Keratinocyte (primary cell): ENCODE measurements around the gene SMIM26. TPM values are rescaled to one million over a fixed set of nuclear protein-coding genes. Genes with fewer than 3 reads are reported as not detected.

Source experiments
- DNase-seq: peaks from one replicate; pipeline ENCODE4 v3.0.0-alpha.2; 2011; ENCODE audit warnings: low read depth, missing footprints, low spot score
- FAIRE-seq: peaks from 2 replicates; lab custom pipeline; 2011; peaks lifted over from hg19 to GRCh38; lab: Jason Lieb, UNC
- H2AFZ ChIP-seq: 2 replicates; pipeline ENCODE4 v1.6.0; 2012; ENCODE audit warnings: low read length, control low read depth, inconsistent platforms; ENCODE audit not compliant: control insufficient read depth
- H3K27ac ChIP-seq: 2 replicates; pipeline ENCODE4 v1.5.1; 2011; ENCODE audit warnings: low read length; ENCODE audit not compliant: control insufficient read depth, insufficient read depth
- H3K27me3 ChIP-seq: 3 replicates; pipeline ENCODE4 v1.6.0; 2011; ENCODE audit warnings: low read length; ENCODE audit not compliant: control insufficient read depth, insufficient read depth; ENCODE audit errors: extremely low read depth
- H3K36me3 ChIP-seq, 2 experiments: 2 replicates in 1 of 2; 3 replicates in 1 of 2; pipeline ENCODE4 v1.5.1; 2011; ENCODE audit warnings: low read length in 2 of 2, mild to moderate bottlenecking in 1 of 2; ENCODE audit not compliant: control insufficient read depth in 2 of 2, insufficient read depth in 2 of 2; ENCODE audit errors: extremely low read depth in 1 of 2
- H3K4me1 ChIP-seq: 3 replicates; pipeline ENCODE4 v1.5.1; 2011; ENCODE audit warnings: low read length; ENCODE audit not compliant: control insufficient read depth, insufficient read depth; ENCODE audit errors: extremely low read depth
- H3K4me2 ChIP-seq: 3 replicates; pipeline ENCODE4 v1.6.0; 2011; ENCODE audit warnings: low read depth, low read length; ENCODE audit not compliant: control insufficient read depth, insufficient read depth; ENCODE audit errors: extremely low read depth
- H3K4me3 ChIP-seq, 3 experiments: fragments of 200-600 bp in 1 of 3; sonication (generic) in 1 of 3; 2 replicates in 2 of 3; 3 replicates in 1 of 3; pipeline ENCODE4 v1.5.1; 2011 to 2016; ENCODE audit warnings: low read length in 3 of 3, mild to moderate bottlenecking in 3 of 3, control low read depth in 2 of 3, inconsistent platforms in 1 of 3, low read depth in 1 of 3, mixed read lengths in 1 of 3, mixed run types in 1 of 3, moderate library complexity in 1 of 3; ENCODE audit not compliant: control insufficient read depth in 2 of 3, insufficient read depth in 2 of 3; ENCODE audit errors: extremely low read depth in 1 of 3
- H3K79me2 ChIP-seq: 2 replicates; pipeline ENCODE4 v1.6.0; 2012; ENCODE audit warnings: low read length; ENCODE audit not compliant: control insufficient read depth, insufficient read depth
- H3K9ac ChIP-seq: 3 replicates; pipeline ENCODE4 v1.6.0; 2011; ENCODE audit warnings: low read length; ENCODE audit not compliant: control insufficient read depth, insufficient read depth; ENCODE audit errors: extremely low read depth
- H3K9me1 ChIP-seq: 3 replicates; pipeline ENCODE4 v1.6.0; 2011; ENCODE audit warnings: low read length; ENCODE audit not compliant: control insufficient read depth, insufficient read depth; ENCODE audit errors: extremely low read depth
- H3K9me3 ChIP-seq: 2 replicates; pipeline ENCODE4 v1.5.1; 2012; ENCODE audit warnings: low read depth, low read length; ENCODE audit not compliant: control insufficient read depth
- H4K20me1 ChIP-seq: 3 replicates; pipeline ENCODE4 v1.6.0; 2011; ENCODE audit warnings: low read length; ENCODE audit not compliant: control insufficient read depth, insufficient read depth; ENCODE audit errors: extremely low read depth
- CTCF ChIP-seq, 3 experiments: IDR thresholded peaks in 1 of 3; conservative IDR thresholded peaks in 1 of 3; optimal IDR thresholded peaks in 1 of 3; 2 replicates in 2 of 3; 3 replicates in 1 of 3; pipeline versions ENCODE3 to v1.5.1; 2011; ENCODE audit warnings: low read length in 3 of 3, mild to moderate bottlenecking in 3 of 3, moderate library complexity in 2 of 3, control low read depth in 1 of 3, inconsistent platforms in 1 of 3; ENCODE audit not compliant: insufficient read depth in 2 of 3; ENCODE audit errors: extremely low read depth in 1 of 3
- EZH2 ChIP-seq: IDR thresholded peaks from one replicate; pipeline ENCODE4 v1.6.1; 2012; ENCODE audit warnings: inconsistent platforms, mild to moderate bottlenecking, low read length, moderate library complexity
- dilution Hi-C: fragments of 300-500 bp; cut with MboI; formaldehyde crosslinking; loops from one replicate; pipeline ENCODE4 v1.7.0; 2020; ENCODE audit warnings: low sequenced_read_pairs; ENCODE audit not compliant: extremely low pct_ligation_motif_present
- polyA plus RNA-seq, 5 experiments: library from polyadenylated mRNA; depleted of rRNA in 3 of 5; stranded (reverse) in 3 of 5; stranded (forward) in 1 of 5; unstranded in 1 of 5; fragments of >200 nt; gene quantifications; 1 replicate in 1 of 5; 2 replicates in 3 of 5; 3 replicates in 1 of 5; pipeline versions ENCODE4 v1.2.1 to v1.2.3, GENCODE V29; 2011 to 2012; ENCODE audit warnings: missing spikeins in 2 of 5, low read depth in 1 of 5, low replicate concordance in 1 of 5

The SMIM26 gene
- polyA plus RNA-seq, 1 donor (not counting 4 experiments of a cell fraction or from before 2014, with no cell fraction given) = 124 TPM

GRCh38 chr20:18587665-18588573, 20.7 kb downstream of the SMIM26 start, which contains the start of gene DTD1:
Gene DTD1 (plus strand): TSS chr20:18588054. CDS start chr20:18588073, 19 bp downstream.
- peaks cover 21% of the 10 kb centered on the region for H3K79me2 ChIP-seq
- H3K36me3 ChIP-seq = no peaks in the 10 kb centered on the region
- peak within 1 kb of the TSS; percentile 82 for H3K9ac ChIP-seq
- H3K9me1 ChIP-seq = no peaks in the 10 kb centered on the region
- H3K27ac ChIP-seq = peak within 1 kb of the TSS; percentile 65
- no peaks in the 10 kb centered on the region for H3K9me3 ChIP-seq
- H3K27me3 ChIP-seq = no peaks in the 10 kb centered on the region
- DNase-seq = peak; percentile 38
- H4K20me1 ChIP-seq = no peaks in the 10 kb centered on the region
- peak within 1 kb of the TSS; percentile 87 for H2AFZ ChIP-seq
- dilution Hi-C loops = no loop called here
- peak; percentile 60 for FAIRE-seq
- H3K4me1 ChIP-seq = peaks cover 8% of the 10 kb centered on the region
- peak within 1 kb of the TSS; percentile 96 for H3K4me2 ChIP-seq
- H3K4me3 ChIP-seq = peak within 1 kb of the TSS; percentile 56 to 95 (median 88)
- peak in 2 of 3 experiments; percentile 75 to 81 for TF ChIP-seq CTCF (optimal IDR thresholded peaks at IDR 0.05 in 1 of 3, IDR thresholded peaks at IDR 0.05 in 1 of 3, conservative IDR thresholded peaks at IDR 0.05 in 1 of 3; ENCODE audit: extremely low read depth in 1 of 3, insufficient read depth in 2 of 3, low read length in 3 of 3)
- TF ChIP-seq EZH2 = no peak

GRCh38 chr20:18588574-18588933, 21.3 kb downstream of the SMIM26 start:
- TF ChIP-seq CTCF (optimal IDR thresholded peaks at IDR 0.05 in 1 of 3, IDR thresholded peaks at IDR 0.05 in 1 of 3, conservative IDR thresholded peaks at IDR 0.05 in 1 of 3; ENCODE audit: extremely low read depth in 1 of 3, insufficient read depth in 2 of 3, low read length in 3 of 3) = peak in 1 of 3 experiments; percentile 7
- TF ChIP-seq EZH2 = no peak
- dilution Hi-C loops = no loop called here
- peak overlapping the region; percentile 65 for H3K27ac ChIP-seq

More at GRCh38 chr20:18588574-18588933, 21.3 kb downstream of the SMIM26 start:
- DNase-seq (no peak), FAIRE-seq (no peak)
- Histone ChIP-seq H2AFZ (peak overlapping the region; percentile 87), H3K9me3 (no peaks in the 10 kb centered on the region), H3K4me3 (peak overlapping the region; percentile 56 to 95 (median 88)), H3K9me1 (no peaks in the 10 kb centered on the region), H3K79me2 (peaks cover 21% of the 10 kb centered on the region), H3K27me3 (no peaks in the 10 kb centered on the region), H3K36me3 (no peaks in the 10 kb centered on the region), H3K9ac (peak overlapping the region; percentile 82), H3K4me1 (peaks cover 8% of the 10 kb centered on the region), H3K4me2 (peak overlapping the region; percentile 96), H4K20me1 (no peaks in the 10 kb centered on the region)
